Endothelial cell of umbilical vein (primary cell): ENCODE results near the gene NFATC2.

ENCODE experiments used
- EZH2 ChIP-seq: IDR thresholded peaks from 2 replicates; pipeline ENCODE4 v1.6.1; 2012; ENCODE audit warnings: borderline replicate concordance, low read depth, mild to moderate bottlenecking, moderate library complexity, low read length, inconsistent platforms; ENCODE audit not compliant: severe bottlenecking
- GATA2 ChIP-seq: IDR thresholded peaks from 2 replicates; pipeline ENCODE4 v1.7.0; 2011; ENCODE audit warnings: low read depth, mild to moderate bottlenecking, moderate library complexity, mixed read lengths, low read length; ENCODE audit not compliant: insufficient read length, insufficient read depth
- MAX ChIP-seq: IDR thresholded peaks from 2 replicates; pipeline ENCODE4 v1.6.1; 2011; ENCODE audit not compliant: insufficient read depth, insufficient read length
- POLR2A ChIP-seq: IDR thresholded peaks from 2 replicates; pipeline ENCODE4 v1.6.1; 2012; ENCODE audit warnings: low read depth, mild to moderate bottlenecking, control low read depth, low read length
- POLR2AphosphoS5 ChIP-seq: IDR thresholded peaks from 2 replicates; pipeline ENCODE4 v1.6.1; 2012; ENCODE audit warnings: low read depth, mild to moderate bottlenecking, control low read depth, low read length, moderate library complexity; ENCODE audit not compliant: insufficient read depth
- TF ChIP-seq, protein P1 (sequence below), 2 donors: IDR thresholded peaks; 1 replicate in 1 of 2; 2 replicates in 1 of 2; pipeline ENCODE4 v1.5.1; 2011; ENCODE audit warnings: low read length in 2 of 2, mild to moderate bottlenecking in 2 of 2, moderate library complexity in 2 of 2, control low read depth in 1 of 2, inconsistent platforms in 1 of 2, low read depth in 1 of 2; ENCODE audit not compliant: insufficient read depth in 1 of 2; ENCODE audit errors: extremely low read depth in 1 of 2

GRCh38 chr20:51398552-51398951 is 144.0 kb downstream of the NFATC2 start:
- TF ChIP-seq POLR2A (no peak), EZH2 (no peak), MAX (no peak), POLR2AphosphoS5 (no peak), GATA2 (no peak)
- TF ChIP-seq, protein P1, sequence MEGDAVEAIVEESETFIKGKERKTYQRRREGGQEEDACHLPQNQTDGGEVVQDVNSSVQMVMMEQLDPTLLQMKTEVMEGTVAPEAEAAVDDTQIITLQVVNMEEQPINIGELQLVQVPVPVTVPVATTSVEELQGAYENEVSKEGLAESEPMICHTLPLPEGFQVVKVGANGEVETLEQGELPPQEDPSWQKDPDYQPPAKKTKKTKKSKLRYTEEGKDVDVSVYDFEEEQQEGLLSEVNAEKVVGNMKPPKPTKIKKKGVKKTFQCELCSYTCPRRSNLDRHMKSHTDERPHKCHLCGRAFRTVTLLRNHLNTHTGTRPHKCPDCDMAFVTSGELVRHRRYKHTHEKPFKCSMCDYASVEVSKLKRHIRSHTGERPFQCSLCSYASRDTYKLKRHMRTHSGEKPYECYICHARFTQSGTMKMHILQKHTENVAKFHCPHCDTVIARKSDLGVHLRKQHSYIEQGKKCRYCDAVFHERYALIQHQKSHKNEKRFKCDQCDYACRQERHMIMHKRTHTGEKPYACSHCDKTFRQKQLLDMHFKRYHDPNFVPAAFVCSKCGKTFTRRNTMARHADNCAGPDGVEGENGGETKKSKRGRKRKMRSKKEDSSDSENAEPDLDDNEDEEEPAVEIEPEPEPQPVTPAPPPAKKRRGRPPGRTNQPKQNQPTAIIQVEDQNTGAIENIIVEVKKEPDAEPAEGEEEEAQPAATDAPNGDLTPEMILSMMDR (IDR thresholded peaks at IDR 0.05; ENCODE audit: extremely low read depth in 1 of 2, insufficient read depth in 1 of 2, low read depth in 1 of 2, low read length in 2 of 2) = no peak
